OCI-LY7 (cell line): ENCODE results near the gene RET.

ENCODE experiments used
- CTCF ChIP-seq: fragments of 200-600 bp; sonication (generic); conservative IDR thresholded peaks from 2 replicates; pipeline ENCODE4 v1.5.1; 2014; ENCODE audit warnings: mild to moderate bottlenecking, antibody characterized with exemption, low read length, moderate library complexity, mixed read lengths
- EZH2phosphoT487 ChIP-seq: fragments of 200-600 bp; sonication (generic); IDR thresholded peaks from 2 replicates; pipeline ENCODE4 v1.6.1; 2018; ENCODE audit warnings: low read depth, borderline replicate concordance, mild to moderate bottlenecking, mixed run types, antibody characterized with exemption, low read length, moderate library complexity, mixed read lengths

GRCh38 chr10:43082746-43083145, 5.9 kb downstream of the RET start:
- TF ChIP-seq CTCF, result no peak
- no peak for TF ChIP-seq EZH2phosphoT487
